ENCODE measurements around the gene TCF19.

GRCh38 chr6:31205638-31206037 is 47.2 kb downstream of the TCF19 start:
- no peak for TF ChIP-seq CTCF (IDR thresholded peaks at IDR 0.05)
- TF ChIP-seq EP300 (IDR thresholded peaks at IDR 0.05), result no peak
- no peak for TF ChIP-seq POLR2A (IDR thresholded peaks at IDR 0.05)

All from ovary (tissue), 3 donors.